Measurements from ENCODE around the gene TBC1D22A.

Gene TBC1D22A

DNA sequence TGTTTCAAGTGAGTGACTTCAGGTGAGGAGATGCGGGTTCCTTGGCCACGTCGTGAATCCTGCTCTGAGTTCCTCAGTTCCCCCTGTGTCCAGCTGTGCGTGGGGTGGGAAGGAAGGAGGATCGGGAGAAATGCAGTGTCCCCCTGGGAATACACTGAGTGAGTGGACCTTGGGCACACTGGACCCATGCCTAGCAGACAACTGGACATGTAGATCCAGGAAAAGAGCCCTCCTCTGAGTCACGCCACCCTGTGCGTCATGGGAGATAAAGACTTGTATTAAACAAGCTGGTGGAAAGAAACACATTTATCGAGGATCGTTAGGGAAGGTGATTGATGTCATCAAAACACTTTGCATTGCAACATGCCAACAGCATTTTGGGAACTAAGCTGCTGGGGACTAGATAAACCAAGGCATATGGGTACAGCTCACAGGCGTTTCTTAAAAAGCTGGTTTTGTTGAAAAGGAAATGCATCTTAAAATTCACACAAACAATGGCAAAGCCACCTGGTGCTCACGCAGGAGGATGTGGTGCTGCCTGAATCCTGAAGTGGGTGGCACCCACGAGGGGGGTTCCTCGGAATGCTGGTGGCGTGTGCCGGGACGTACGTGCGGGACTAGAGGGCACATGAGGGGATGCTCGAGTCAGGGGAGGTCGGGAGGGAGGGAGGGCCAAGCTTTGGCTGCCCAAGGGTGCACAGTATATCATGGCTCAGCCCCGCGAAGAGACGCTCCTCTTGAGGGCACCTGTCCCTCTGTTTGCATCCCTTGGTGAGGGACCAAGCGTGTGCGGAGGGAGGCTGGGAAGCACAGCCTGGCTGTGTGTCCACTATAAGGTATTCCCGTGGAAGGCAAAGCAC, 303.5 kb downstream of the TBC1D22A start:
- no peak for ATAC-seq

DNA sequence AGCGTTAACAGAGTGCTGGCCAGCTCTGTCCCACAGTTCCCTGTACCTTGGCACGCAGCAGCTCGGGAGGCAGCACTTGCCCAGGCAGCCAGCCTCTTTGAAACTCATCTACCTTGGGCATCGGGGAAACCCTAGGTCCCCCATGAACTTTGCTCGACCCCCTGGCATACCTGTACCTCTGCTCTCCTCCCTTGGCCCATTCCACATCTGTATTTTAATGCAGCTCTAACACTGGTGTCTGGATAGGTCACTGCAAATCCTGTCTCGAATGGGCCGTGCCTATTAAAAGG, 304.1 kb downstream of the TBC1D22A start:
- ATAC-seq, result no peak

DNA sequence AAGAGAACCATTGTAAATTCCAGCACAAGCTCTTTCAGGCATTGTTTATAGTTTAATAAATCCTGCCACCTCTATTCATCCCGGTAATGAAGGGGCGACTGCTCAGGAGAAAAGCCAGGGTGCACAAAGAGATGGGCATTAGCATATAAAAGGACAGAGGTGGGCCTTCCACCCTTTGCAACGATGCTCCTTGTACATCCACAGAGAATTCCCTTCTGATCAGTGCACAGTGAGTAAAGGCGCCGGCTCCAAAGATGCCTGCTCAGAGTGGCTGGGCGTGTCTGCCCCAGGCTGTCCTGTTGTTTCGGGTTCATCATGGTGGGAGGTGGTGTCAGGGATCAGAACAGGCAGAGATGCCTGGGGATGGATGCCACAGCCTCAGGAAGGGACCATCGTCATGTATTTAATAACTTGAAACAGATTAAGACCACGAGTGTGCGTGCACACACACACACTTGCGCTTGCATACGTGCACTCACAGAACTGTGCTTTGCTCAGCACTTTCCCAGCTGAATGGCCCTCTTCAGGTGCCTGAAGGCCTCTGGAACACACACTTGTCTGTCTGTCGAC, 305.0 kb downstream of the TBC1D22A start:
- no peak for ATAC-seq

DNA sequence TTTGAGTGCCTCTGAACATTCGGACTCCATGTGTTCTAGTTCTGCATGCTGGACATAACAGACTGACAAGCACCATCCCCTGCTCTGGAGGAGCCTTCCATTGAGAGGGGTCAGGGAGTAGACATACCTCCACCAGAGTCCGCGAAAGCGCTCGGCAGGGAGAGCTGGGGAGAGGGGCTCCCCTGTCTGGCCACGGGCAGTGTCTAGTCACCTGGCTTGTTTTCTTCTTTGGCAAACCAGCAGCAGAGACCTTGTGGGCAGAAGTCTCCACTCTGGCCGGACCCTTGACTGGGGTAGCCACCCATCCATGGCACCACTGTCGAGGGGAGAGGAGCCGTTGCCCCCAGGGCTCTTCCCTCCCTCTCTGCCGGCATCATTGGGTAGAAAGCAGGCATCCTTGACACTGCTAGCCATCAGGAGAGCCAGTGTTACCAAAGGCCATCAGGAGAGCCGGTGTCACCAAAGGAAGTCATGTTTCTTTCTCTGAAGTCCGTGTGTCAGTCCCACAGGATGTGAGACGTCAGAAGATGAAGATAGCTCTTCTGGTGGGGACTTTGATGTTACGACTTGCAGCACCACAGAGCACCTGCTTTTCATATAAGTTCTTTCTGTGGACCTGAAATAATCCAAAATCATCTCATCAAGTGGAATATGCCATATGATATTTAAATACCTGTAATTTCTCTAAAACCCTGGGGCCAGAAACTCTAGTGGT, 305.6 kb downstream of the TBC1D22A start:
- no peak for ATAC-seq

DNA sequence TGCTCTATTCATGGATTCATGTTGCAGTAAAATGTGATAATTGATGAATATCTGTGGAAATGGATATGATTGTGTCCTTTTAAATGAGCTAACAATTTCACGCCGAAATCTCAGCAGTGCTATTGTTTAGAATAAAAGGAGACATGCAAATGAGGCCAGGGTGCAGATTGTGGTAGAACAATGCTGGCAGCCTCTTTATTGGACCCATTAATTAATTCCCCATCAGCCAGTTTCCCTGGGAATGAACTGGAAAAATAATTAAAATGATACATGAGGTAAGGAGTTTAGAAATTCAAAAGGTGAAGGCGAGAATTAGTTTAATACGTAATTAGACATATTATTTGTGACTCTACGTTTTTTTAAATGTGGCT, 306.2 kb downstream of the TBC1D22A start:
- no peak for ATAC-seq

- ATAC-seq, result no peak
These were observed 306.8 kb downstream of the TBC1D22A start for GRCh38 chr22:47069270-47069669.

DNA sequence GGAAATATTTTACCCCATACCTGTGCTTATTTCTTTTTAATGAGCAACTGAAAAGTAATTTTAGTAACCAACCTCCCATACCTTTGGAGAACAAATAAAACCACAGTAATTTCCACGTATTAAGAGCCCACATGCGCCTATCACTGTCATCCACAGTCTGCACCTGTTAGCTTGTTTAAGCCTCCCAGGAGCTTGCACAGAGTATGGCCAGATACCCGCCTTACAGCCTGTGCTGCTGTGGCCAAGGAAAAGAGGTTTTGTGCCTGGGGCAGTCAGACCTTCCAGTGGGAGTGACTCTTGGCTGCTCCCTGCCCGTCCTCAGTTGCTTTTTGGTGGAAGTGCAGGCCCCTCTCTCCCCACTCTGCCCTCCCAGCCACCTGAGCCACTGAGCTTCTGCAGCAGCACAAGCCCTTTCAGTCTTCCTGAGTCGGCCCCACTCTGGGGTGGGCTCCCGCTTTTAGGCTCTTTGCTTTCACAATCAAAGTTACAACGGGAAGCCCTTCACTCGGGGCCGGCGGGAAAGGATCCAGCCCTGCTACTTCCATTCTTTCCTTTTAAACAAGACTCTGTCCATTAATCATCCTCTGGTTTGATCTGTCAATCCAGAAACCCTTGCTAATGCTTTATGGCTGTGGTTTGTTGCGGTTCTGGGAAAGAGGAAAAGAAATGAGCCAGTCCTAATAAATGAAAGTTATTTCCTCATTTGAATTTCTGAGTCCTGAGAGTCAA, 308.8 kb downstream of the TBC1D22A start:
- ATAC-seq, result no peak

- ATAC-seq, result no peak
These were observed 309.6 kb downstream of the TBC1D22A start for GRCh38 chr22:47071807-47072641.

GRCh38 chr22:47072642-47072967, 310.2 kb downstream of the TBC1D22A start:
- ATAC-seq, result no peak

- no peak for ATAC-seq
These were observed 310.6 kb downstream of the TBC1D22A start for GRCh38 chr22:47073075-47073474.

DNA sequence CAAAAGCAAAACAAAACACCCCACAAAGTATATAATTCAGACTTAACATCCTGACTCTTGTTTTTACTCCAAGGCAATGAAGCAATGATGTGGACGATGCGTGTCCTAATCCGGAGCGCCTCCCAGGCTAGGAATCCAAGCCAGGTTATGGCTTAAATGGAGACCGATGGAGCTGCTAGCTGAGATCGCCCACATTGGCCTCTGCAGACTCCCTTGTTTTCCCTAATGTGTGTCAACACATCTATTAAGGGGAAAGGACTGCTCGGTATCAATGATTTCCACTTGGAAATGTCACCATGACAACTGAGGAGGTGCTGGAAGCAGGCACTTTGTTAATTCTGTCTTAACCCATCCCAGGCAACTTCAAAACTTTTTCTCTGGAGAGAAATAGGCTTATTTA, 311.7 kb downstream of the TBC1D22A start:
- no peak for ATAC-seq

GRCh38 chr22:47075568-47075967, 313.1 kb downstream of the TBC1D22A start:
- ATAC-seq, result no peak

DNA sequence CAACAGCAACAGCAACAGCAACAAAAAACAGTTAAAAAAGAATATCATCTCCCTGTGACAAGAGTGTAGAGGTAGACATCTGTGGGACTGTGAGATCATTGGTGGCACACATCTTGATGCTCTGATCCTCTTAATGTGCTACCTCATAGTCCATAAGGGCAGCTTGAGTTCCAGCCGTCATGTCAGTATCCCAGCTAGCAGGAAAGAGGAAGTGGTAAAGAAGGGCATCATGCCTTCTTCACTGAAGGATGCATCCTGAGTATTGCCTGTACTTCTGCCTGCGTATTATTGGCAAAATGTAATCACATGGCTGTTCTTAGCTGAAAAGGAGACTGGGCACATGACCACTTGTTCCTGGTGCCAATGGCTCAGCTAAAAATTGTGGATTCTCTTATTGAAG, 314.3 kb downstream of the TBC1D22A start:
- no peak for ATAC-seq

- ATAC-seq, result no peak
These were observed 317.6 kb downstream of the TBC1D22A start for GRCh38 chr22:47080100-47080499.

GRCh38 chr22:47082505-47082904, 320.1 kb downstream of the TBC1D22A start:
- ATAC-seq, result peak in 1 of 2 donors; percentile 48

- peak in 1 of 2 donors; percentile 43 for ATAC-seq
These were observed 321.0 kb downstream of the TBC1D22A start for GRCh38 chr22:47083379-47083986.

GRCh38 chr22:47084226-47084625, 321.8 kb downstream of the TBC1D22A start:
- no peak for ATAC-seq

- no peak for ATAC-seq
These were observed 324.3 kb downstream of the TBC1D22A start for GRCh38 chr22:47086596-47087248.

- no peak for ATAC-seq
These were observed 326.2 kb downstream of the TBC1D22A start for GRCh38 chr22:47088480-47089158.

GRCh38 chr22:47089374-47089773, 326.9 kb downstream of the TBC1D22A start:
- ATAC-seq, result no peak
